Muscle layer of colon (tissue), 2 donors: ENCODE measurements around the gene XKRX.

Experiments
- H3K27ac ChIP-seq: one replicate; pipeline ENCODE4 v1.7.0; 2013; ENCODE audit warnings: low read depth, mild to moderate bottlenecking, low read length, moderate library complexity
- H3K27me3 ChIP-seq, 2 donors: one replicate each; pipeline ENCODE4 v1.7.0; 2013; ENCODE audit warnings: low read length in 2 of 2, mild to moderate bottlenecking in 2 of 2; ENCODE audit not compliant: insufficient read depth in 2 of 2, control insufficient read depth in 1 of 2
- H3K36me3 ChIP-seq: one replicate; pipeline ENCODE4 v1.7.0; 2013; ENCODE audit warnings: mild to moderate bottlenecking, low read length; ENCODE audit not compliant: insufficient read depth
- H3K4me1 ChIP-seq: one replicate; pipeline ENCODE4 v1.7.0; 2013; ENCODE audit warnings: mild to moderate bottlenecking, low read length; ENCODE audit not compliant: insufficient read depth
- H3K4me3 ChIP-seq, 2 donors: one replicate each; pipeline ENCODE4 v1.7.0; 2013; ENCODE audit warnings: low read length in 2 of 2, low read depth in 1 of 2, mild to moderate bottlenecking in 1 of 2, moderate library complexity in 1 of 2
- H3K9ac ChIP-seq: one replicate; pipeline ENCODE4 v1.7.0; 2013; ENCODE audit warnings: low read length
- H3K9me3 ChIP-seq: one replicate; pipeline ENCODE4 v1.7.0; 2013; ENCODE audit warnings: mild to moderate bottlenecking, low read length
- donor health status: abdominal sarcoma.
- donor health status: Adenocarcinoma of cecum.

XKRX gene

GRCh38 chrX:100883654-100884053 lies 45.1 kb downstream of the XKRX start:
- Histone ChIP-seq H3K27me3 (peaks cover 0 to 1% of the 10 kb centered on the region in 2 donors), H3K4me3 (no peak overlapping the region), H3K27ac (no peak overlapping the region), H3K9me3 (no peaks in the 10 kb centered on the region), H3K36me3 (no peaks in the 10 kb centered on the region), H3K9ac (no peak overlapping the region), H3K4me1 (no peaks in the 10 kb centered on the region)

GRCh38 chrX:100880368-100880767 lies 48.3 kb downstream of the XKRX start:
- peaks cover 0 to 4% of the 10 kb centered on the region in 2 donors for H3K27me3 ChIP-seq
- H3K27ac ChIP-seq, result no peak overlapping the region
- H3K4me1 ChIP-seq, result no peaks in the 10 kb centered on the region
- H3K9ac ChIP-seq, result no peak overlapping the region
- H3K9me3 ChIP-seq, result no peaks in the 10 kb centered on the region
- no peaks in the 10 kb centered on the region for H3K36me3 ChIP-seq
- no peak overlapping the region for H3K4me3 ChIP-seq

GRCh38 chrX:100874325-100874724 lies 54.4 kb downstream of the XKRX start, which contains the start of gene NOX1:
TSS of gene NOX1 (minus strand) at chrX:100874359. CDS start at chrX:100874139, 220 bp downstream.
- no peaks in the 10 kb centered on the region for H3K4me1 ChIP-seq
- H3K27ac ChIP-seq, result no peak within 1 kb of the TSS
- H3K4me3 ChIP-seq, result no peak within 1 kb of the TSS
- H3K9ac ChIP-seq, result no peak within 1 kb of the TSS
- H3K27me3 ChIP-seq, result peaks cover 0 to 4% of the 10 kb centered on the region in 2 donors
- no peaks in the 10 kb centered on the region for H3K9me3 ChIP-seq
- H3K36me3 ChIP-seq, result no peaks in the 10 kb centered on the region

- no peak overlapping the region for H3K27ac ChIP-seq
- H3K36me3 ChIP-seq, result no peaks in the 10 kb centered on the region
- H3K9me3 ChIP-seq, result no peaks in the 10 kb centered on the region
- H3K27me3 ChIP-seq, result no peaks in the 10 kb centered on the region
- no peak overlapping the region for H3K4me3 ChIP-seq
- H3K4me1 ChIP-seq, result no peaks in the 10 kb centered on the region
- no peak overlapping the region for H3K9ac ChIP-seq
Measured at GRCh38 chrX:100871594-100872560, 56.8 kb downstream of the XKRX start.

- Histone ChIP-seq H3K4me3 (no peak overlapping the region), H3K9ac (no peak overlapping the region), H3K9me3 (no peaks in the 10 kb centered on the region), H3K36me3 (no peaks in the 10 kb centered on the region), H3K27ac (no peak overlapping the region), H3K4me1 (no peaks in the 10 kb centered on the region), H3K27me3 (no peaks in the 10 kb centered on the region)
Measured at GRCh38 chrX:100870527-100870926, 58.2 kb downstream of the XKRX start.

- no peak overlapping the region for H3K9ac ChIP-seq
Measured at GRCh38 chrX:100868273-100868672, 60.4 kb downstream of the XKRX start.

GRCh38 chrX:100864657-100865391 lies 63.9 kb downstream of the XKRX start:
- Histone ChIP-seq H3K9ac (no peak overlapping the region), H3K27ac (peak overlapping the region; percentile 32), H3K9me3 (no peaks in the 10 kb centered on the region)

More at GRCh38 chrX:100868273-100868672, 60.4 kb downstream of the XKRX start:
- no peak overlapping the region for H3K27ac ChIP-seq
- H3K4me3 ChIP-seq, result no peak overlapping the region
- H3K36me3 ChIP-seq, result no peaks in the 10 kb centered on the region
- no peaks in the 10 kb centered on the region for H3K9me3 ChIP-seq
- H3K27me3 ChIP-seq, result no peaks in the 10 kb centered on the region
- no peaks in the 10 kb centered on the region for H3K4me1 ChIP-seq

More at GRCh38 chrX:100864657-100865391, 63.9 kb downstream of the XKRX start:
- H3K4me1 ChIP-seq, result no peaks in the 10 kb centered on the region
- no peaks in the 10 kb centered on the region for H3K27me3 ChIP-seq
- no peaks in the 10 kb centered on the region for H3K36me3 ChIP-seq
- H3K4me3 ChIP-seq, result no peak overlapping the region
